ENCODE measurements around the gene ADGRA1. TPM values are rescaled to one million over a fixed set of nuclear protein-coding genes. Genes with fewer than 3 reads are reported as not detected.

Gene ADGRA1
- total and polyA plus RNA-seq, 2 donors (not counting 3 experiments of a cell fraction or from before 2014, with no cell fraction given), result not detected

GRCh38 chr10:133072720-133073390 is 14.9 kb upstream of the ADGRA1 start:
- TF ChIP-seq GATA2 (IDR thresholded peaks at IDR 0.05; ENCODE audit: insufficient read depth, insufficient read length, low read depth, low read length) (no peak), EZH2 (IDR thresholded peaks at IDR 0.05; ENCODE audit: borderline replicate concordance, low read depth, low read length, severe bottlenecking) (no peak), POLR2A (IDR thresholded peaks at IDR 0.05; ENCODE audit: low read depth, low read length) (no peak), FOS (IDR thresholded peaks at IDR 0.05; ENCODE audit: borderline replicate concordance, insufficient read depth, low read length) (no peak), CTCF (IDR thresholded peaks at IDR 0.05; ENCODE audit: extremely low read depth in 1 of 2, insufficient read depth in 1 of 2, low read depth in 1 of 2, low read length in 2 of 2) (no peak), MAX (IDR thresholded peaks at IDR 0.05; ENCODE audit: insufficient read depth, insufficient read length) (no peak), JUN (IDR thresholded peaks at IDR 0.05; ENCODE audit: borderline replicate concordance, insufficient read depth, insufficient read length, low read depth) (no peak), MYC (IDR thresholded peaks at IDR 0.05; ENCODE audit: low read depth, low read length) (no peak), POLR2AphosphoS5 (IDR thresholded peaks at IDR 0.05; ENCODE audit: insufficient read depth, low read depth, low read length) (no peak)
- Histone ChIP-seq H3K9me1 (replicated peaks; ENCODE audit: control insufficient read depth, extremely low read depth, insufficient read depth, low read length) (no peaks in the 10 kb centered on the region), H3K79me2 (ENCODE audit: control insufficient read depth, insufficient read depth, low read length) (no peaks in the 10 kb centered on the region), H3K36me3 (ENCODE audit: control insufficient read depth in 2 of 2, extremely low read depth in 1 of 2, insufficient read depth in 2 of 2, low read length in 2 of 2) (no peaks in the 10 kb centered on the region), H3K4me2 (ENCODE audit: insufficient read depth, low read length) (no peak overlapping the region), H2AFZ (ENCODE audit: low read depth, low read length) (no peak overlapping the region), H3K9ac (replicated peaks; ENCODE audit: extremely low read depth, insufficient read depth, low read length) (no peak overlapping the region), H3K4me1 (ENCODE audit: control insufficient read depth, extremely low read depth, insufficient read depth, low read length) (no peaks in the 10 kb centered on the region), H3K4me3 (replicated peaks in 1 of 3; ENCODE audit: insufficient read depth in 1 of 3, low read depth in 1 of 3, low read length in 3 of 3) (no peak overlapping the region), H4K20me1 (replicated peaks; ENCODE audit: control insufficient read depth, extremely low read depth, insufficient read depth, low read length) (no peaks in the 10 kb centered on the region), H3K9me3 (replicated peaks; ENCODE audit: control insufficient read depth, insufficient read depth, low read length) (no peaks in the 10 kb centered on the region), H3K27ac (ENCODE audit: insufficient read depth, low read depth, low read length) (no peak overlapping the region), H3K27me3 (ENCODE audit: control insufficient read depth in 2 of 2, insufficient read depth in 2 of 2, low read length in 2 of 2) (no peaks in the 10 kb centered on the region)
- dilution Hi-C loops (cut with MboI; ENCODE audit: extremely low pct_ligation_motif_present, low sequenced_read_pairs), result no loop called here
- no TSS peak for BruUV-seq (replicated peaks)
- DNase-seq (ENCODE audit: low read depth, low spot score) (no peak), FAIRE-seq (no peak)
- ChIA-PET CTCF (no interaction called here), POLR2A (no interaction called here)
- intact Hi-C loops (cut with micrococcal nuclease), result no loop called here
